Measurements from ENCODE around the gene ATP5PD. TPM values are rescaled to one million over a fixed set of nuclear protein-coding genes. Genes with fewer than 3 reads are reported as not detected.

The ATP5PD gene
- total RNA-seq, 1 donor from 2014 or later = 239 TPM

- Histone ChIP-seq H4K20me1 (ENCODE audit: insufficient read depth, low read length) (peaks cover 49% of the 10 kb centered on the region), H3K27me3 (ENCODE audit: insufficient read depth, low read length) (no peaks in the 10 kb centered on the region), H3K4me3 (ENCODE audit: insufficient read depth, low read depth, low read length) (no peak overlapping the region), H3K79me2 (ENCODE audit: insufficient read depth, low read length) (peaks cover 30% of the 10 kb centered on the region), H3K27ac (ENCODE audit: low read depth, low read length) (no peak overlapping the region), H3K4me2 (ENCODE audit: low read length) (no peak overlapping the region), H3K4me1 (ENCODE audit: insufficient read depth, low read length) (no peaks in the 10 kb centered on the region), H3K9ac (ENCODE audit: low read length) (no peak overlapping the region), H3K9me3 (ENCODE audit: insufficient read depth, low read depth, low read length) (no peaks in the 10 kb centered on the region), H3K36me3 (ENCODE audit: insufficient read depth, low read length) (peaks cover 12% of the 10 kb centered on the region), H2AFZ (ENCODE audit: low read depth, low read length) (no peak overlapping the region)
- H3K27me3 Mint-ChIP-seq (ENCODE audit: low read depth, unreplicated experiment) = no peaks in the 10 kb centered on the region
- TF ChIP-seq CTCF (IDR thresholded peaks at IDR 0.05; ENCODE audit: insufficient read depth, low read depth, low read length) (no peak), EZH2 (IDR thresholded peaks at IDR 0.05; ENCODE audit: insufficient read depth, low read length) (no peak)
- peaks cover 13% of the 10 kb centered on the region for H3K36me3 Mint-ChIP-seq (ENCODE audit: low read depth, unreplicated experiment)
- H3K27ac Mint-ChIP-seq (ENCODE audit: unreplicated experiment) = no peak overlapping the region
- FAIRE-seq = no peak
- no peaks in the 10 kb centered on the region for H3K9me3 Mint-ChIP-seq (ENCODE audit: unreplicated experiment)
- H3K4me1 Mint-ChIP-seq (ENCODE audit: low read depth, unreplicated experiment) = peaks cover 9% of the 10 kb centered on the region
- H3K4me3 Mint-ChIP-seq (ENCODE audit: unreplicated experiment) = no peak overlapping the region
- no peak for DNase-seq (ENCODE audit: low read depth)
Measured at GRCh38 chr17:74999523-74999922, 47.2 kb downstream of the ATP5PD start.

GRCh38 chr17:74998783-74999182 lies 48.0 kb downstream of the ATP5PD start:
- Histone ChIP-seq H2AFZ (ENCODE audit: low read depth, low read length) (no peak overlapping the region), H3K4me2 (ENCODE audit: low read length) (no peak overlapping the region), H3K36me3 (ENCODE audit: insufficient read depth, low read length) (peaks cover 10% of the 10 kb centered on the region), H3K27ac (ENCODE audit: low read depth, low read length) (no peak overlapping the region), H4K20me1 (ENCODE audit: insufficient read depth, low read length) (peaks cover 54% of the 10 kb centered on the region), H3K4me1 (ENCODE audit: insufficient read depth, low read length) (peaks cover 5% of the 10 kb centered on the region), H3K4me3 (ENCODE audit: insufficient read depth, low read depth, low read length) (no peak overlapping the region), H3K9me3 (ENCODE audit: insufficient read depth, low read depth, low read length) (no peaks in the 10 kb centered on the region), H3K9ac (ENCODE audit: low read length) (no peak overlapping the region), H3K79me2 (ENCODE audit: insufficient read depth, low read length) (peaks cover 37% of the 10 kb centered on the region), H3K27me3 (ENCODE audit: insufficient read depth, low read length) (no peaks in the 10 kb centered on the region)
- DNase-seq (ENCODE audit: low read depth) (no peak), FAIRE-seq (no peak)
- H3K9me3 Mint-ChIP-seq (ENCODE audit: unreplicated experiment) = no peaks in the 10 kb centered on the region
- peaks cover 19% of the 10 kb centered on the region for H3K36me3 Mint-ChIP-seq (ENCODE audit: low read depth, unreplicated experiment)
- TF ChIP-seq CTCF (IDR thresholded peaks at IDR 0.05; ENCODE audit: insufficient read depth, low read depth, low read length) (no peak), EZH2 (IDR thresholded peaks at IDR 0.05; ENCODE audit: insufficient read depth, low read length) (no peak)
- H3K4me3 Mint-ChIP-seq (ENCODE audit: unreplicated experiment) = no peak overlapping the region
- H3K27me3 Mint-ChIP-seq (ENCODE audit: low read depth, unreplicated experiment) = no peaks in the 10 kb centered on the region
- H3K27ac Mint-ChIP-seq (ENCODE audit: unreplicated experiment) = no peak overlapping the region
- peaks cover 14% of the 10 kb centered on the region for H3K4me1 Mint-ChIP-seq (ENCODE audit: low read depth, unreplicated experiment)

DNA sequence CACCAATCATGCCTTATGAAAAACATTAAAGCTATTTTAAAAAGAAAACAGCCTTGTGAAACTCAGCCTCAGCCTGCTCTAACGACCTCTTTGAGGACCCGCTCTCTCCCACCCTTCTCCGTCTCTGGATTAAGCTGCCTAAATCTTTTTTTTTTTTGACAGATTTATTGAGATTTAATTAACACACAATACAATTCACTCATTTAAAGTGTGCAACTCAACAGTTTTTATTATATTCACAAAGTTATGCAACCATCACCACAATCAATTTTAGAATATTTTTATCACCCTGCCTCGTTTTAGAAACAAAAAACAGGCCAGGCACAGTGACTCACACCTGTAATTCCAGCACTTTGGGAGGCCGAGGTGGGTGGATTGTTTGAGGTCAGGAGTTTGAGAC lies 50.9 kb downstream of the ATP5PD start:
- Histone ChIP-seq H3K4me3 (ENCODE audit: insufficient read depth, low read depth, low read length) (no peak overlapping the region), H4K20me1 (ENCODE audit: insufficient read depth, low read length) (peaks cover 67% of the 10 kb centered on the region), H3K27me3 (ENCODE audit: insufficient read depth, low read length) (no peaks in the 10 kb centered on the region), H3K9me3 (ENCODE audit: insufficient read depth, low read depth, low read length) (no peaks in the 10 kb centered on the region), H3K4me2 (ENCODE audit: low read length) (no peak overlapping the region), H3K27ac (ENCODE audit: low read depth, low read length) (no peak overlapping the region), H2AFZ (ENCODE audit: low read depth, low read length) (no peak overlapping the region), H3K79me2 (ENCODE audit: insufficient read depth, low read length) (peaks cover 61% of the 10 kb centered on the region), H3K4me1 (ENCODE audit: insufficient read depth, low read length) (peaks cover 7% of the 10 kb centered on the region), H3K9ac (ENCODE audit: low read length) (no peak overlapping the region), H3K36me3 (ENCODE audit: insufficient read depth, low read length) (peaks cover 6% of the 10 kb centered on the region)
- Mint-ChIP-seq H3K9me3 (ENCODE audit: unreplicated experiment) (no peaks in the 10 kb centered on the region), H3K4me1 (ENCODE audit: low read depth, unreplicated experiment) (peaks cover 25% of the 10 kb centered on the region), H3K27ac (ENCODE audit: unreplicated experiment) (no peak overlapping the region), H3K27me3 (ENCODE audit: low read depth, unreplicated experiment) (no peaks in the 10 kb centered on the region), H3K4me3 (ENCODE audit: unreplicated experiment) (no peak overlapping the region), H3K36me3 (ENCODE audit: low read depth, unreplicated experiment) (peaks cover 12% of the 10 kb centered on the region)
- FAIRE-seq (no peak), DNase-seq (ENCODE audit: low read depth) (no peak)
- TF ChIP-seq CTCF (IDR thresholded peaks at IDR 0.05; ENCODE audit: insufficient read depth, low read depth, low read length) = no peak
- TF ChIP-seq EZH2 (IDR thresholded peaks at IDR 0.05; ENCODE audit: insufficient read depth, low read length) = no peak

All from astrocyte (in vitro differentiated cells and primary cell).